B cell (primary cell): ENCODE measurements around the gene NDUFS4. TPM values are rescaled to one million over a fixed set of nuclear protein-coding genes. Genes with fewer than 3 reads are reported as not detected.

ENCODE experiments used
- ATAC-seq: fragments of 200-7000 bp; cut with Tn5 transposase; one replicate; pipeline ENCODE4 v1.10.0; 2021; ENCODE audit warnings: low read depth, mild to moderate bottlenecking, moderate number of reproducible peaks, moderate library complexity
- CTCF ChIA-PET: fragments of 350-600 bp; sonication (Branson Sonifier 250); formaldehyde crosslinking; loops from one replicate; lab custom pipeline; 2021; ENCODE audit warnings: antibody characterized with exemption, inconsistent platforms; lab: Charles Lee
- POLR2A ChIA-PET: fragments of 350-600 bp; sonication (Branson Sonifier 250); formaldehyde crosslinking; loops from one replicate; lab custom pipeline; 2021; ENCODE audit warnings: antibody characterized with exemption; lab: Charles Lee
- DNase-seq: peaks from one replicate; pipeline ENCODE4 v3.0.0; 2013
- H2AFZ ChIP-seq: 2 replicates; pipeline ENCODE4 v1.6.1; 2012; ENCODE audit warnings: mild to moderate bottlenecking, low read depth, low read length; ENCODE audit not compliant: insufficient read depth, poor library complexity, severe bottlenecking
- H3K27ac ChIP-seq, 2 donors: 1 replicate in 1 of 2; 2 replicates in 1 of 2; pipeline ENCODE4 v1.5.1; 2012 to 2013; ENCODE audit warnings: low read length in 2 of 2, mild to moderate bottlenecking in 2 of 2, moderate library complexity in 1 of 2
- H3K27me3 ChIP-seq, 4 experiments: fragments of 200-600 bp in 1 of 4; sonication (generic) in 1 of 4; replicated peaks in 1 of 4; 1 replicate in 2 of 4; 2 replicates in 2 of 4; pipeline versions ENCODE4 v1.6.1 to v1.7.0; 2013 to 2016; ENCODE audit warnings: low read length in 3 of 4, mild to moderate bottlenecking in 2 of 4, mixed read lengths in 1 of 4, moderate library complexity in 1 of 4; ENCODE audit not compliant: insufficient read depth in 4 of 4, control insufficient read depth in 3 of 4; ENCODE audit errors: control extremely low read depth in 1 of 4
- H3K36me3 ChIP-seq, 2 experiments: replicated peaks in 1 of 2; 1 replicate in 1 of 2; 2 replicates in 1 of 2; pipeline versions ENCODE4 v1.6.1 to v1.7.1; 2013; ENCODE audit warnings: low read length in 1 of 2; ENCODE audit not compliant: insufficient read depth in 2 of 2, control insufficient read depth in 1 of 2; ENCODE audit errors: control extremely low read depth in 1 of 2, extremely low read depth in 1 of 2
- H3K4me1 ChIP-seq, 2 donors: fragments of 200-600 bp in 1 of 2; sonication (generic) in 1 of 2; 1 replicate in 1 of 2; 2 replicates in 1 of 2; pipeline versions ENCODE4 v1.5.1 to v1.6.1; 2013 to 2017; ENCODE audit warnings: low read length in 2 of 2; ENCODE audit not compliant: control insufficient read depth in 2 of 2, insufficient read depth in 2 of 2
- H3K4me2 ChIP-seq: replicated peaks from 2 replicates; pipeline ENCODE3; 2012; ENCODE audit warnings: mild to moderate bottlenecking, low read depth, low read length; ENCODE audit not compliant: poor library complexity, severe bottlenecking
- H3K4me3 ChIP-seq, 5 experiments: fragments of 200-600 bp in 1 of 5; sonication (generic) in 1 of 5; 1 replicate in 3 of 5; 2 replicates in 2 of 5; pipeline versions ENCODE4 v1.5.1 to v1.7.0; 2011 to 2016; ENCODE audit warnings: low read length in 4 of 5, mild to moderate bottlenecking in 4 of 5, low read depth in 2 of 5, control low read depth in 1 of 5, moderate library complexity in 1 of 5; ENCODE audit not compliant: insufficient read depth in 1 of 5; ENCODE audit errors: control extremely low read depth in 1 of 5, extremely low read depth in 1 of 5
- H3K79me2 ChIP-seq: fragments of 200-600 bp; sonication (generic); one replicate; pipeline ENCODE4 v1.6.0; 2016; ENCODE audit warnings: low read length; ENCODE audit not compliant: control insufficient read depth, insufficient read depth
- H3K9ac ChIP-seq: fragments of 200-600 bp; sonication (generic); 2 replicates; pipeline ENCODE4 v1.6.1; 2017; ENCODE audit warnings: mild to moderate bottlenecking, low read length, moderate library complexity
- H3K9me3 ChIP-seq, 3 donors: one replicate each; pipeline versions ENCODE4 v1.6.1 to v1.7.1; 2013; ENCODE audit warnings: low read length in 2 of 3; ENCODE audit not compliant: control insufficient read depth in 2 of 3, insufficient read depth in 1 of 3; ENCODE audit errors: control extremely low read depth in 1 of 3
- H4K20me1 ChIP-seq: 2 replicates; pipeline ENCODE4 v1.6.0; 2012; ENCODE audit warnings: mild to moderate bottlenecking, low read length; ENCODE audit not compliant: insufficient read depth, control insufficient read depth, poor library complexity, severe bottlenecking
- H3K27ac Mint-ChIP-seq: one replicate; pipeline ENCODE4 v1.8.0; 2021; ENCODE audit warnings: mixed read lengths
- H3K27me3 Mint-ChIP-seq: one replicate; pipeline ENCODE4 v1.8.0; 2021; ENCODE audit warnings: mixed read lengths
- H3K4me1 Mint-ChIP-seq: one replicate; pipeline ENCODE4 v1.8.0; 2021; ENCODE audit warnings: mixed read lengths
- H3K4me3 Mint-ChIP-seq: one replicate; pipeline ENCODE4 v1.8.0; 2021; ENCODE audit warnings: mixed read lengths
- H3K9me3 Mint-ChIP-seq: one replicate; pipeline ENCODE4 v1.8.0; 2022; ENCODE audit warnings: mixed read lengths; ENCODE audit not compliant: insufficient read depth
- EZH2 ChIP-seq: IDR thresholded peaks from 2 replicates; pipeline ENCODE4 v1.6.1; 2012; ENCODE audit warnings: borderline replicate concordance, low read depth, mild to moderate bottlenecking, moderate library complexity, low read length; ENCODE audit not compliant: insufficient read depth, poor library complexity, severe bottlenecking
- WGBS: methylation state at CpG from one replicate; pipeline ENCODE4 v1.1.5; 2013; ENCODE audit warnings: missing lambda C conversion rate; ENCODE audit not compliant: insufficient coverage; 5-methylcytosine and 5-hydroxymethylcytosine counted together
- intact Hi-C: fragments of 100-400 bp; cut with micrococcal nuclease; formaldehyde crosslinking; loops from one replicate; pipeline ENCODE4 v1.10.0; 2022
- polyA plus RNA-seq: library from polyadenylated mRNA; depleted of rRNA; stranded (reverse); fragments of >200 nt; gene quantifications from 2 replicates; pipeline ENCODE4 v1.2.3, GENCODE V29; 2012
- total RNA-seq, 2 donors: library from RNA; stranded (reverse); fragments of 120-200 nt in 1 of 2; gene quantifications; 1 replicate in 1 of 2; 2 replicates in 1 of 2; pipeline versions ENCODE4 v1.2.3 to v1.2.4, GENCODE V29; 2013 to 2022
- TF ChIP-seq, protein P1 (sequence below): fragments of 200-600 bp; IDR thresholded peaks from one replicate; pipeline ENCODE4 v1.8.0; 2022; ENCODE audit warnings: antibody characterized with exemption, mild to moderate bottlenecking

Gene NDUFS4
- total and polyA plus RNA-seq, 2 donors (not counting 1 experiment from before 2014, with no cell fraction given): 24.0 to 29.0 TPM

- Mint-ChIP-seq H3K27ac (no peak overlapping the region), H3K4me1 (no peaks in the 10 kb centered on the region)
- POLR2A ChIA-PET: no interaction called here
Measured at GRCh38 chr5:53541859-53542258, 18.6 kb upstream of the NDUFS4 start.

DNA sequence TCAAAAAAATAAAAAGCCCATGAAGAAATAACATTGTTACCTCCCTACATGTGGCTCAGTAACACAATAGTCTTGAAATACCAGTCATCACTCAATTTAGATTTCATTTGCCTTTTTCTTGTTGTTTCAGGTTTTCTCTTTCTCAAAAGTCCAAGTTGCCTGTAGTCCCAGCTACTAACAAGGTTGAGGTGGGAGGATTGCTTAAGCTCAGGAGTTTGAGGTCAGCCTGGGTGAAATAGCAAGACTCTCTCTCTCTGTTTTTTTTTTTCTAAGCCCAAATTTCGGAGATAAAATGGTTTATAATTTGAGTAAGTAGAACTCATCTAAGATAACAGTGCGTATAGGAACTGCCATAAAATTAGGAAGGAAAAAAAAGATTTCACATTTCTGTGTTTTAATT lies 17.5 kb upstream of the NDUFS4 start:
- CTCF ChIA-PET: no interaction called here
- TF ChIP-seq EZH2: no peak
- TF ChIP-seq, protein P1, sequence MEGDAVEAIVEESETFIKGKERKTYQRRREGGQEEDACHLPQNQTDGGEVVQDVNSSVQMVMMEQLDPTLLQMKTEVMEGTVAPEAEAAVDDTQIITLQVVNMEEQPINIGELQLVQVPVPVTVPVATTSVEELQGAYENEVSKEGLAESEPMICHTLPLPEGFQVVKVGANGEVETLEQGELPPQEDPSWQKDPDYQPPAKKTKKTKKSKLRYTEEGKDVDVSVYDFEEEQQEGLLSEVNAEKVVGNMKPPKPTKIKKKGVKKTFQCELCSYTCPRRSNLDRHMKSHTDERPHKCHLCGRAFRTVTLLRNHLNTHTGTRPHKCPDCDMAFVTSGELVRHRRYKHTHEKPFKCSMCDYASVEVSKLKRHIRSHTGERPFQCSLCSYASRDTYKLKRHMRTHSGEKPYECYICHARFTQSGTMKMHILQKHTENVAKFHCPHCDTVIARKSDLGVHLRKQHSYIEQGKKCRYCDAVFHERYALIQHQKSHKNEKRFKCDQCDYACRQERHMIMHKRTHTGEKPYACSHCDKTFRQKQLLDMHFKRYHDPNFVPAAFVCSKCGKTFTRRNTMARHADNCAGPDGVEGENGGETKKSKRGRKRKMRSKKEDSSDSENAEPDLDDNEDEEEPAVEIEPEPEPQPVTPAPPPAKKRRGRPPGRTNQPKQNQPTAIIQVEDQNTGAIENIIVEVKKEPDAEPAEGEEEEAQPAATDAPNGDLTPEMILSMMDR: no peak
- Histone ChIP-seq H4K20me1 (no peaks in the 10 kb centered on the region), H3K27ac (no peak overlapping the region), H3K4me3 (no peak overlapping the region), H2AFZ (no peak overlapping the region), H3K9ac (no peak overlapping the region), H3K4me1 (no peaks in the 10 kb centered on the region), H3K4me2 (no peak overlapping the region), H3K79me2 (no peaks in the 10 kb centered on the region), H3K27me3 (peaks cover 0 to 3% (median 0%) of the 10 kb centered on the region in 4 experiments), H3K36me3 (no peaks in the 10 kb centered on the region), H3K9me3 (peaks cover 0 to 5% (median 0%) of the 10 kb centered on the region in 3 donors)
- H3K4me1 Mint-ChIP-seq: no peaks in the 10 kb centered on the region
- H3K27me3 Mint-ChIP-seq: peaks cover 19% of the 10 kb centered on the region
- no peak overlapping the region for H3K27ac Mint-ChIP-seq
- POLR2A ChIA-PET: no interaction called here
- DNase-seq (no peak), ATAC-seq (no peak)
- no peaks in the 10 kb centered on the region for H3K9me3 Mint-ChIP-seq
- WGBS: no CpG with 5 or more reads among the region's 2 CpGs
- intact Hi-C loops: no loop called here
- H3K4me3 Mint-ChIP-seq: no peak overlapping the region

More at GRCh38 chr5:53541859-53542258, 18.6 kb upstream of the NDUFS4 start:
- Histone ChIP-seq H3K36me3 (no peaks in the 10 kb centered on the region), H3K79me2 (no peaks in the 10 kb centered on the region), H3K9me3 (peaks cover 0 to 5% (median 0%) of the 10 kb centered on the region in 3 donors), H2AFZ (no peak overlapping the region), H3K9ac (no peak overlapping the region), H3K4me1 (no peaks in the 10 kb centered on the region), H3K4me2 (no peak overlapping the region), H3K27me3 (peaks cover 0 to 3% (median 0%) of the 10 kb centered on the region in 4 experiments), H3K27ac (no peak overlapping the region), H3K4me3 (no peak overlapping the region), H4K20me1 (no peaks in the 10 kb centered on the region)
- WGBS: no CpG with 5 or more reads among the region's 2 CpGs
- ATAC-seq: no peak
- no peaks in the 10 kb centered on the region for H3K9me3 Mint-ChIP-seq
- CTCF ChIA-PET: no interaction called here
- TF ChIP-seq EZH2: no peak
- TF ChIP-seq, protein P1: no peak
- peaks cover 27% of the 10 kb centered on the region for H3K27me3 Mint-ChIP-seq
- no peak for DNase-seq
- H3K4me3 Mint-ChIP-seq: no peak overlapping the region
- intact Hi-C loops: no loop called here
